Activated effector memory CD4-positive, alpha-beta T cell treated with Interleukin-2 at 50 U/mL for 16 hours (primary cell): ENCODE results near the gene PGM5.

Experiments
- DNase-seq: peaks from one replicate; pipeline ENCODE4 v3.0.0-alpha.2; 2020

PGM5 gene

GRCh38 chr9:68541568-68541967 is 185.2 kb downstream of the PGM5 start:
- no peak for DNase-seq

GRCh38 chr9:68545033-68545705 is 188.8 kb downstream of the PGM5 start:
- DNase-seq = no peak

- DNase-seq = no peak
These were observed 190.4 kb downstream of the PGM5 start for GRCh38 chr9:68546596-68547390.

GRCh38 chr9:68547417-68547816 is 191.0 kb downstream of the PGM5 start:
- no peak for DNase-seq

GRCh38 chr9:68548241-68548640 is 191.8 kb downstream of the PGM5 start:
- DNase-seq = no peak

- no peak for DNase-seq
These were observed 194.8 kb downstream of the PGM5 start for GRCh38 chr9:68551191-68551590.

- no peak for DNase-seq
These were observed 196.5 kb downstream of the PGM5 start for GRCh38 chr9:68552700-68553476.

- DNase-seq = no peak
These were observed 199.2 kb downstream of the PGM5 start for GRCh38 chr9:68555437-68556150.

GRCh38 chr9:68558545-68558944 is 202.1 kb downstream of the PGM5 start:
- DNase-seq = no peak

- no peak for DNase-seq
These were observed 203.8 kb downstream of the PGM5 start for GRCh38 chr9:68560071-68560844.

- DNase-seq = no peak
These were observed 206.1 kb downstream of the PGM5 start for GRCh38 chr9:68562461-68562860.

- no peak for DNase-seq
These were observed 211.2 kb downstream of the PGM5 start for GRCh38 chr9:68567565-68567964.

- DNase-seq = no peak
These were observed 217.7 kb downstream of the PGM5 start for GRCh38 chr9:68574150-68574549.

GRCh38 chr9:68575817-68576216 is 219.4 kb downstream of the PGM5 start:
- DNase-seq = no peak

GRCh38 chr9:68577774-68578591 is 221.6 kb downstream of the PGM5 start:
- no peak for DNase-seq
